Testis (tissue), 3 donors: ENCODE data around the gene IFNGR2. TPM values are rescaled to one million over a fixed set of nuclear protein-coding genes. Genes with fewer than 3 reads are reported as not detected.
A peak's percentile ranks its signal among the peaks of the same experiment; 100 is the strongest.
"Not testable (repeated sequence)": the region's sequence is repeated elsewhere in the genome, so short reads cannot be mapped to it uniquely, and the experiment has no call there.

ENCODE experiments used
- DNase-seq: peaks from one replicate; pipeline ENCODE4 v3.0.0-alpha.2; 2019
- H3K27ac ChIP-seq, 2 donors: fragments of 200-600 bp; sonication (generic); one replicate each; pipeline ENCODE4 v1.5.1; 2019
- H3K27me3 ChIP-seq: fragments of 200-600 bp; sonication (generic); one replicate; pipeline ENCODE4 v1.5.1; 2019
- H3K36me3 ChIP-seq: fragments of 200-600 bp; sonication (generic); one replicate; pipeline ENCODE4 v1.5.1; 2017; ENCODE audit warnings: low read depth; ENCODE audit errors: missing control alignments
- H3K4me1 ChIP-seq: fragments of 200-600 bp; sonication (generic); one replicate; pipeline ENCODE4 v1.5.1; 2019
- H3K4me3 ChIP-seq, 2 donors: fragments of 200-600 bp; sonication (generic); one replicate each; pipeline ENCODE4 v1.5.1; 2017 to 2019
- H3K9me3 ChIP-seq: fragments of 200-600 bp; sonication (generic); one replicate; pipeline ENCODE4 v1.5.1; 2017
- CTCF ChIP-seq, 3 experiments: fragments of 450-650 bp in 2 of 3; fragments of 200-600 bp in 1 of 3; sonication (generic) in 1 of 3; IDR thresholded peaks; one replicate each; pipeline ENCODE4 v1.5.1; 2016 to 2019; ENCODE audit warnings: antibody characterized with exemption in 3 of 3, mild to moderate bottlenecking in 2 of 3, moderate library complexity in 1 of 3
- POLR2A ChIP-seq: fragments of 450-650 bp; IDR thresholded peaks from one replicate; pipeline ENCODE4 v1.6.1; 2017; ENCODE audit warnings: antibody characterized with exemption, mild to moderate bottlenecking, moderate library complexity
- WGBS, 2 donors: methylation state at CpG; one replicate each; pipeline ENCODE4 v1.1.5; 2018; 5-methylcytosine and 5-hydroxymethylcytosine counted together
- intact Hi-C: fragments of 100-400 bp; cut with DNase I; formaldehyde crosslinking; loops from one replicate; pipeline ENCODE4 v1.15.1; 2023; ENCODE audit warnings: low total_unique reads
- polyA plus RNA-seq: library from polyadenylated mRNA; stranded (reverse); fragments of 350-450 nt; fragmentation: Illumina TruSeq; extraction: RNeasy Lipid Tissue Mini Kit (QIAGEN cat#74804); gene quantifications from one replicate; pipeline ENCODE4 v1.2.3, GENCODE V29; 2014; ENCODE audit warnings: low read depth, low replicate concordance; ENCODE audit not compliant: insufficient read depth
- total RNA-seq, 2 donors: library from RNA; depleted of rRNA; stranded (reverse); fragments of >200 nt; gene quantifications; one replicate each; pipeline ENCODE4 v1.2.3, GENCODE V29; 2016

IFNGR2 gene
- total and polyA plus RNA-seq, 3 donors from 2014 or later, result 87.6 to 108 (median 91.9) TPM

- Histone ChIP-seq H3K36me3 (no peaks in the 10 kb centered on the region), H3K4me3 (no peak overlapping the region), H3K27me3 (no peaks in the 10 kb centered on the region), H3K27ac (peak overlapping the region in 1 of 2 donors; percentile 35), H3K4me1 (peaks cover 11% of the 10 kb centered on the region), H3K9me3 (no peaks in the 10 kb centered on the region)
- DNase-seq, result peak; percentile 94
- TF ChIP-seq POLR2A (no peak), CTCF (IDR thresholded peaks at IDR 0.05) (no peak)
- WGBS, 2 donors, result 39 to 41% methylated on average over 11 of the region's 11 CpGs
- intact Hi-C loops, result no loop called here
These were observed 22.7 kb upstream of the IFNGR2 start for GRCh38 chr21:33380483-33380998.

- H3K27ac ChIP-seq, intact Hi-C loops, H3K4me3 ChIP-seq, DNase-seq, H3K27me3 ChIP-seq, H3K36me3 ChIP-seq, H3K9me3 ChIP-seq: not testable (repeated sequence)
- peaks cover 11% of the 10 kb centered on the region for H3K4me1 ChIP-seq
- 97 to 98% methylated on average over 6 of the region's 6 CpGs for WGBS, 2 donors
These were observed 21.8 kb upstream of the IFNGR2 start for GRCh38 chr21:33381381-33381780.

- no peak overlapping the region for H3K4me3 ChIP-seq
- no peaks in the 10 kb centered on the region for H3K36me3 ChIP-seq
- intact Hi-C loops, result no loop called here
- H3K9me3 ChIP-seq, result no peaks in the 10 kb centered on the region
- 40 to 46% methylated on average over 16 to 20 of the region's 20 CpGs for WGBS, 2 donors
- H3K4me1 ChIP-seq, result peaks cover 11% of the 10 kb centered on the region
- DNase-seq, result peak; percentile 61
- H3K27me3 ChIP-seq, result no peaks in the 10 kb centered on the region
- H3K27ac ChIP-seq, result peak overlapping the region in 1 of 2 donors; percentile 56
- TF ChIP-seq CTCF (IDR thresholded peaks at IDR 0.05) (no peak), POLR2A (no peak)
These were observed 19.9 kb upstream of the IFNGR2 start for GRCh38 chr21:33383056-33383888.

- WGBS, 2 donors, result 77 to 83% methylated on average over 17 of the region's 17 CpGs
- H3K4me1 ChIP-seq, result peaks cover 11% of the 10 kb centered on the region
- H3K36me3 ChIP-seq, result no peaks in the 10 kb centered on the region
- intact Hi-C loops, result no loop called here
- no peaks in the 10 kb centered on the region for H3K27me3 ChIP-seq
- no peak overlapping the region for H3K27ac ChIP-seq
- TF ChIP-seq POLR2A (no peak), CTCF (IDR thresholded peaks at IDR 0.05) (no peak)
- DNase-seq, result no peak
- no peaks in the 10 kb centered on the region for H3K9me3 ChIP-seq
- H3K4me3 ChIP-seq, result no peak overlapping the region
These were observed 18.3 kb upstream of the IFNGR2 start for GRCh38 chr21:33384841-33385331.

- no peak for TF ChIP-seq CTCF (IDR thresholded peaks at IDR 0.05)
- no peak for TF ChIP-seq POLR2A
- WGBS, 2 donors, result 82 to 88% methylated on average over 6 of the region's 6 CpGs
- Histone ChIP-seq H3K4me1 (no peaks in the 10 kb centered on the region), H3K27ac (no peak overlapping the region), H3K36me3 (no peaks in the 10 kb centered on the region), H3K27me3 (no peaks in the 10 kb centered on the region), H3K9me3 (no peaks in the 10 kb centered on the region), H3K4me3 (no peak overlapping the region)
- no peak for DNase-seq
- intact Hi-C loops, result no loop called here
These were observed 16.9 kb upstream of the IFNGR2 start for GRCh38 chr21:33386222-33386784.
